Mammary epithelial cell (primary cell): ENCODE results near the gene KLF13.

Experiments used
- CTCF ChIP-seq, 2 donors: IDR thresholded peaks in 1 of 2; conservative IDR thresholded peaks in 1 of 2; 2 replicates each; pipeline ENCODE4 v1.5.1; 2011 to 2012; ENCODE audit warnings: inconsistent platforms in 2 of 2, low read length in 2 of 2, mild to moderate bottlenecking in 2 of 2, control low read depth in 1 of 2, low read depth in 1 of 2; ENCODE audit not compliant: insufficient read depth in 1 of 2; ENCODE audit errors: extremely low read depth in 1 of 2
- EZH2 ChIP-seq: IDR thresholded peaks from 2 replicates; pipeline ENCODE4 v1.6.1; 2012; ENCODE audit warnings: low read length, inconsistent platforms, borderline replicate concordance

DNA sequence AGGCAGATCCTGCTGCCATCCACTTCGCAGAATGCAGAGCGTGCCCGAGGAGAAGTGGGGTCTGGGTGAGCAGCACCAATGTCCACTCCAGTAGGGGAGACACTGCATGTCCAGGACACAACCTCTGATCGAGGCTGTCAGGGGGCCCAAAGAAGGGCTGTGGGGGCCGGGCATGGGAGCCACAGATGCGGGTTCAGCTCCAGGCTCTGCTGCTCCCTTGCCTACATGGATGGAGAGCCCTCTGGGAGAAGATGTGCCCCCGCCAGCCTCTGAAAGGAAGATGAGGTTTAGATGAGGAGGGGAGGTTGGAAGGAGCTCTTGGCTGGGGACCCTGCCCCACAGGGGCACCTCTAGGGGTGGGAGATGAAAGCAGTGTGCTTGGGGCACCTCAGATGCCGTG is 75.4 kb downstream of the KLF13 start:
- TF ChIP-seq CTCF (conservative IDR thresholded peaks at IDR 0.05 in 1 of 2, IDR thresholded peaks at IDR 0.05 in 1 of 2; ENCODE audit: extremely low read depth in 1 of 2, insufficient read depth in 1 of 2, low read depth in 1 of 2, low read length in 2 of 2): no peak
- no peak for TF ChIP-seq EZH2
